ENCODE measurements around the gene NKX1-1. TPM values are rescaled to one million over a fixed set of nuclear protein-coding genes. Genes with fewer than 3 reads are reported as not detected.
A peak's percentile ranks its signal among the peaks of the same experiment; 100 is the strongest.

NKX1-1 gene
- polyA plus RNA-seq, 3 donors from 2014 or later, result not detected

- H3K9me3 Mint-ChIP-seq, result peaks cover 0 to 1% (median 0%) of the 10 kb centered on the region in 6 donors
- H3K4me3 Mint-ChIP-seq, result no peak overlapping the region
- no peaks in the 10 kb centered on the region for H3K4me1 Mint-ChIP-seq
- no peak overlapping the region for H3K27ac Mint-ChIP-seq
- DNase-seq, result no peak
- peaks cover 5 to 37% (median 12%) of the 10 kb centered on the region in 3 donors for H3K27me3 Mint-ChIP-seq (ENCODE audit: low read depth in 3 of 3)
- no peaks in the 10 kb centered on the region for H3K36me3 Mint-ChIP-seq
Observed at GRCh38 chr4:1405636-1406393, 427 bp downstream of the NKX1-1 start.

- Mint-ChIP-seq H3K27me3 (ENCODE audit: low read depth in 3 of 3) (peaks cover 5 to 36% (median 9%) of the 10 kb centered on the region in 3 donors), H3K9me3 (peaks cover 0 to 1% (median 0%) of the 10 kb centered on the region in 6 donors), H3K4me1 (no peaks in the 10 kb centered on the region), H3K36me3 (no peaks in the 10 kb centered on the region), H3K27ac (no peak overlapping the region), H3K4me3 (peak overlapping the region in 1 of 5 donors; percentile 49)
- DNase-seq, result no peak
Observed at GRCh38 chr4:1405254-1405635, 997 bp downstream of the NKX1-1 start.

- H3K4me3 Mint-ChIP-seq, result no peak overlapping the region
- H3K27ac Mint-ChIP-seq, result no peak overlapping the region
- no peak for DNase-seq
- H3K27me3 Mint-ChIP-seq (ENCODE audit: low read depth in 3 of 3), result peaks cover 5 to 38% (median 11%) of the 10 kb centered on the region in 3 donors
- H3K36me3 Mint-ChIP-seq, result no peaks in the 10 kb centered on the region
- peaks cover 0 to 1% (median 0%) of the 10 kb centered on the region in 6 donors for H3K9me3 Mint-ChIP-seq
- H3K4me1 Mint-ChIP-seq, result no peaks in the 10 kb centered on the region
Observed at GRCh38 chr4:1404573-1405253, 1.5 kb downstream of the NKX1-1 start.

- no peaks in the 10 kb centered on the region for H3K4me1 Mint-ChIP-seq
- no peak for DNase-seq
- peaks cover 5 to 40% (median 10%) of the 10 kb centered on the region in 3 donors for H3K27me3 Mint-ChIP-seq (ENCODE audit: low read depth in 3 of 3)
- H3K9me3 Mint-ChIP-seq, result peaks cover 0 to 3% (median under 1%) of the 10 kb centered on the region in 6 donors
- H3K4me3 Mint-ChIP-seq, result no peak overlapping the region
- no peaks in the 10 kb centered on the region for H3K36me3 Mint-ChIP-seq
- H3K27ac Mint-ChIP-seq, result no peak overlapping the region
Observed at GRCh38 chr4:1403591-1404572, 2.4 kb downstream of the NKX1-1 start.

GRCh38 chr4:1403177-1403583 is 3.1 kb downstream of the NKX1-1 start:
- Mint-ChIP-seq H3K4me3 (no peak overlapping the region), H3K27me3 (ENCODE audit: low read depth in 3 of 3) (peaks cover 2 to 36% (median 6%) of the 10 kb centered on the region in 3 donors), H3K9me3 (peaks cover 0 to 3% (median 2%) of the 10 kb centered on the region in 6 donors), H3K27ac (no peak overlapping the region), H3K4me1 (no peaks in the 10 kb centered on the region), H3K36me3 (no peaks in the 10 kb centered on the region)
- no peak for DNase-seq

GRCh38 chr4:1402516-1403091 is 3.6 kb downstream of the NKX1-1 start:
- Mint-ChIP-seq H3K27ac (no peak overlapping the region), H3K27me3 (ENCODE audit: low read depth in 3 of 3) (peaks cover 2 to 32% (median 6%) of the 10 kb centered on the region in 3 donors), H3K9me3 (peaks cover 0 to 3% (median 2%) of the 10 kb centered on the region in 6 donors), H3K36me3 (no peaks in the 10 kb centered on the region), H3K4me1 (no peaks in the 10 kb centered on the region), H3K4me3 (no peak overlapping the region)
- no peak for DNase-seq

- no peak overlapping the region for H3K27ac Mint-ChIP-seq
- no peaks in the 10 kb centered on the region for H3K36me3 Mint-ChIP-seq
- H3K4me1 Mint-ChIP-seq, result no peaks in the 10 kb centered on the region
- peaks cover 0 to 3% (median 2%) of the 10 kb centered on the region in 6 donors for H3K9me3 Mint-ChIP-seq
- H3K27me3 Mint-ChIP-seq (ENCODE audit: low read depth in 3 of 3), result peaks cover 2 to 27% (median 6%) of the 10 kb centered on the region in 3 donors
- no peak for DNase-seq
- no peak overlapping the region for H3K4me3 Mint-ChIP-seq
Observed at GRCh38 chr4:1402021-1402515, 4.2 kb downstream of the NKX1-1 start.

DNA sequence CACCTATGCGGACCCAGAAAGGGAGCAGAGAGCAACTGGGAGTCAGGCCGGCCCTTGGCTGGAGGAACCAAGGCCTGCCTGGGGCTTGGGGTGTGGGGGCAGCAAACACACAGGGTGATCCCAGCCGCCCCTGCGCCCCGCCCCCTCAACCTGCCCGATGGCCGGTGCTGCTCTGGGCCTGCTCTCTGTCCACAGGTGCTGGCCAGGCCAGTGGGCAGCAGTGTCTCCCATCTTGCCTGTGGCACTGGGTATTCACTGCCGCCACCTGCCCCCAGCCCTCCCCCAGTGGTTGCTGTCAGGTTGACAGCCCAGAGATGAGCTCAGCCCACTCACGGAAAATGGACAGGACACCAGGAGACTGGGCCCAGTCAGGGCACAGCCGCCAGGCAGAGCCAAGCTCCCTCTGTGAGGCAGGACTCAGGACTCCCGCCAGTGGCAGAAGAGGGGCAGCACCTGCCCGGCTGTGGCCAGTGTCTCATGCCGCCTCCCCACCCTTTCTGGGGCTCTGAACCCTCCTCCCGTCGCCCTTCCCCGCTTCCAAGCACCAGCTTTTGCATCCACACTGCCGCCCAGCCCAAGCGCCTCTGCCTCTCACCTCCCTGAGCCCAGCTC is 4.7 kb downstream of the NKX1-1 start:
- Mint-ChIP-seq H3K4me1 (no peaks in the 10 kb centered on the region), H3K27ac (no peak overlapping the region), H3K9me3 (peaks cover 0 to 5% (median 2%) of the 10 kb centered on the region in 6 donors), H3K27me3 (ENCODE audit: low read depth in 3 of 3) (peaks cover 2 to 27% (median 9%) of the 10 kb centered on the region in 3 donors), H3K36me3 (no peaks in the 10 kb centered on the region), H3K4me3 (no peak overlapping the region)
- DNase-seq, result no peak

GRCh38 chr4:1400831-1401408 is 5.3 kb downstream of the NKX1-1 start:
- H3K4me3 Mint-ChIP-seq, result no peak overlapping the region
- H3K27ac Mint-ChIP-seq, result no peak overlapping the region
- peaks cover 0 to 7% (median 2%) of the 10 kb centered on the region in 6 donors for H3K9me3 Mint-ChIP-seq
- no peak for DNase-seq
- no peaks in the 10 kb centered on the region for H3K4me1 Mint-ChIP-seq
- H3K27me3 Mint-ChIP-seq (ENCODE audit: low read depth in 3 of 3), result peaks cover 2 to 27% (median 9%) of the 10 kb centered on the region in 3 donors
- H3K36me3 Mint-ChIP-seq, result no peaks in the 10 kb centered on the region

GRCh38 chr4:1400191-1400805 is 5.9 kb downstream of the NKX1-1 start:
- Mint-ChIP-seq H3K27ac (no peak overlapping the region), H3K4me1 (no peaks in the 10 kb centered on the region), H3K27me3 (ENCODE audit: low read depth in 3 of 3) (peaks cover 2 to 25% (median 8%) of the 10 kb centered on the region in 3 donors), H3K36me3 (peaks cover 0 to 4% (median 4%) of the 10 kb centered on the region in 3 donors), H3K4me3 (no peak overlapping the region), H3K9me3 (peaks cover 0 to 7% (median 2%) of the 10 kb centered on the region in 6 donors)
- no peak for DNase-seq

- peaks cover 0 to 7% (median 2%) of the 10 kb centered on the region in 6 donors for H3K9me3 Mint-ChIP-seq
- peaks cover 0 to 5% (median 4%) of the 10 kb centered on the region in 3 donors for H3K36me3 Mint-ChIP-seq
- no peak for DNase-seq
- no peak overlapping the region for H3K27ac Mint-ChIP-seq
- H3K4me3 Mint-ChIP-seq, result peak overlapping the region in 1 of 5 donors; percentile 27
- peaks cover 2 to 21% (median 4%) of the 10 kb centered on the region in 3 donors for H3K27me3 Mint-ChIP-seq (ENCODE audit: low read depth in 3 of 3)
- no peaks in the 10 kb centered on the region for H3K4me1 Mint-ChIP-seq
Observed at GRCh38 chr4:1399508-1400190, 6.6 kb downstream of the NKX1-1 start.
